Cerebellar nuclear complex (tissue), 1 donor: Measurements from ENCODE around the gene YBX2.

Experiments used
- DNase-seq, 2 experiments: peaks; one replicate each; lab custom pipeline; 2025; lab: John Stamatoyannopoulos, UW

Gene YBX2

GRCh38 chr17:7243453-7243729, 51.0 kb downstream of the YBX2 start:
- DNase-seq: no peak

GRCh38 chr17:7242717-7243452, 51.6 kb downstream of the YBX2 start:
- peak in 1 of 2 experiments; percentile 90 for DNase-seq

DNA sequence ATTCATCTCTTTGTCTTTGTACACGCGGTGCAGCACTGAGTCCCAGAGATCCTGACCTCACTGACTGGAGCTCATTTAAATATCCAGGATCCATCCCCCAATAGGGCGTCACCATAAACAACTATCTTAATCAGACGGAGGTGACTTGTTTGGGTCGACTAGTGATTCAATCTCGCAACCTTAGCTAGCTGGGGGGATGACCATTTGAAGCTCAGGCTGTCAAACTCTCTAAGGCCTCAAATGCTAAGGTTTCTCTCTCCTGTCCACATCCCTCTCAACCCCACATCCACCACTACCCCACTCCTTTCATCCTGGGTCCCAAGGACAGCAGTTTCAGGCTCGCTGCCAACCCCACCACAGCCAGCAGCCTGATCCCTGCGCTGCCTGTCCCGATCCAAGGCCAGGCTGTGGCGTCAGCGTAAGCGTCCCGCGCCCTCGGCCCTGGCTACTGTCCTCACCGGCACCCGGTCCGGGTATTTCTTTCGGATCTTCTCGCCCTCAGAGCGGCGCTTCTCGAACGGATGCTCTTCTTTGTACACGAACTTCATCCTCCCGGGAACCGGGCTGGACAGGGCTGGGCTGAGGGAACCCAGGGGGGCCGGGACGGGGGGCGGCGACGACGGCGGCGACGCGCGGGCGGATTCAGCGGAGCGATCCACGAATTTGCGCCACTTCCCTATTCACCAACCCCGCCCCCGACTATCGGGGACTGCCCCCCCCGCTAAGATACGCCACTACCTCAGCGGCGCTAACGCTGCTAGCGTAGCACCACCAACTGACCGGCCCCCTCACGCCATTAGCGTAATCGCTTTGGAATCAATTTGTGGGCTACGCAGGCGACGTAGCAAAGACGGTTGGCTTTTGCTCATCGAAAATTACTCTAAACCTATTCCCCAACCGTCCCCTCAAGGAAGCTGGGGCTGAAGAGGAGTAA, 52.4 kb downstream of the YBX2 start, which contains the start of gene GABARAP:
TSS of gene GABARAP (minus strand) at position 667 of the 934 bp plus-strand sequence. CDS start at position 548, 119 bp downstream.
- DNase-seq: peak in 1 of 2 experiments; percentile 81

- DNase-seq: no peak
These were observed 53.2 kb downstream of the YBX2 start for GRCh38 chr17:7241090-7241733.

DNA sequence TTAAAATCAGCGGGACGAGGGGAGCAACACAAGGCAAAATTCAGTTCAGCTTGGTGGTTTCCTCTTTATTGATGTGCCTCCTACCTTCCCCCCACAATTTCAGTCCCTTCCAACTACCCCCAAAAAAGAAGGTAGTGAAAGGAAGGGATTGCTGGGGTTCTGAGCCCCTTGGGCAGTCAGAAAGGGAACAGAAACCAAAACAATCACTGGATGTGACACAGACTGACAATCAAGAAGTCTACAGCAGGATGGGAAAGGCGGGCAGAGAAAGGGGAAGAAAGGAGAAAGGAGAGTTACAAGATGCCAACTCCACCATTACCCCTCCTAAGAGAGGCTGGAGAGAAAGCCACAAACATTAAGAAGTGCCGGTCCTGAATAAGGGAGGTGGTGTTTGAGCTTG, 54.1 kb downstream of the YBX2 start:
- no peak for DNase-seq

DNA sequence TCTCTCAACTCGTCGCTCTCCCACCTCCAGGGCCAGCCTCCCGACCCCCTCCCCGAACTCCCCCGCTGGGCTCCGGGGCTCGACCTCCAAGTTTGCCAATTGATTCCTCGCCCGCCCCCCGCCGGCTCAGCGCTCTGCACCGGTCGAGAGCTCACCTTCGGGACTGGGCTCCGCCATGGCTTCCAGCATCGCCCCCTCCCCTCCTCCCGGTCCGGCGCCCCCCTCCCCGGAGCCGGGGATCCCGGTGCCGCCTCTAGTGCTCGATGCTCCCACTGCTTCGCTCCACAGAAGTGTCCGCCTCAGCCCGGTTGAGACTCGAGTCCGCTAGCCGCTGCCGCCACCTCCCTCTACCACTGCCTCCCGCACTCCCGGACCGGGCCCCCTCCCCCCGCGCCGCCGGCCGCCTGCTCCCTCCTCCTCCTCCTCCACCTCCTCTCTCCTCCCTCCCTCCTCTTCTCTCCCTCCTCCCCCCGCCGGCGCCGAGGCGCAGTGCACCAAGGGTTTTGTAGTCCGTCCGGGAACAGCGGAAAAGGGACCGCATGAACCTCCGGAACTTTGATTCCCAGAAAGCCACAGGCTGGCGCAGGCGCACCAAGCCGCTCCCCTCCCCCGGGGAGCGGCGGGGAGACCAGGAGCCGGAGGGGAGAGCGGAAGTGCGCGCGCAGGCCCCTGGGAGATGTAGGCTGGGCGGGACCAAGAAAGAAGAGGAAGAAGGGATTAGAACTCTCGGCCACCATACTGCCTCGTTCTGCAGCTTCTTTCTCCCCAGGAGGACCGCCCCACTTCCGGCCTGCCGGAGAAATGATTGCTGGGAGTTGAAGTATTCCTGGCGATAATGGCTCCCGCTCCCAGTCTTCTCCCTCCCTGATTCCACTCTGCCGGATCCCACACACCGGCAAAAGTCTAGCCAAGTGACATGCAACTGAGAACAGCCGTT, 55.1 kb downstream of the YBX2 start, which contains the start of gene PHF23:
TSS of gene PHF23 (minus strand) at position 367 of the 937 bp plus-strand sequence. CDS start at position 189, 178 bp downstream.
- DNase-seq: peak; percentile 99

- DNase-seq: no peak
These were observed 55.9 kb downstream of the YBX2 start for GRCh38 chr17:7238420-7239090.
